K562 (cell line): ENCODE results near the gene ZDHHC12. TPM values are rescaled to one million over a fixed set of nuclear protein-coding genes. Genes with fewer than 3 reads are reported as not detected.
A peak's percentile ranks its signal among the peaks of the same experiment; 100 is the strongest.

Experiments used
- CBX8 ChIP-seq: fragments of 200-600 bp; sonication (generic); IDR thresholded peaks from 2 replicates; pipeline ENCODE4 v1.6.1; 2012; ENCODE audit warnings: borderline replicate concordance, mixed run types, low read depth, mild to moderate bottlenecking, moderate library complexity, mixed read lengths, low read length, control low read depth, inconsistent platforms; ENCODE audit not compliant: poor library complexity, severe bottlenecking; ENCODE audit errors: extremely low read depth
- CHAMP1 ChIP-seq: fragments of 450-650 bp; IDR thresholded peaks from 2 replicates; pipeline ENCODE4 v1.6.1; 2016; ENCODE audit warnings: mild to moderate bottlenecking
- DDX20 ChIP-seq: fragments of 450-650 bp; IDR thresholded peaks from 2 replicates; pipeline ENCODE4 v1.6.1; 2016; ENCODE audit warnings: missing genetic modification characterization, low read depth, mild to moderate bottlenecking, missing compliant biosample characterization, moderate library complexity
- DPF2 ChIP-seq: fragments of 450-650 bp; IDR thresholded peaks from 2 replicates; pipeline ENCODE4 v1.6.1; 2016
- ERF ChIP-seq: fragments of 450-650 bp; formaldehyde crosslinking; IDR thresholded peaks from 2 replicates; pipeline ENCODE4 v1.4.0; 2020; ENCODE audit warnings: mild to moderate bottlenecking, mixed read lengths
- GMEB1 ChIP-seq: fragments of 250-450 bp; sonication (Bioruptor Pico); IDR thresholded peaks from 2 replicates; pipeline ENCODE4 v1.4.0; 2020; ENCODE audit warnings: mild to moderate bottlenecking
- KDM4B ChIP-seq, 2 experiments: fragments of 450-650 bp in 1 of 2; sonication (generic) in 1 of 2; IDR thresholded peaks; 2 replicates each; pipeline ENCODE4 v1.6.1; 2016 to 2017; ENCODE audit warnings: borderline replicate concordance in 2 of 2, antibody characterized with exemption in 1 of 2, low read depth in 1 of 2, mild to moderate bottlenecking in 1 of 2
- NFXL1 ChIP-seq: fragments of 450-650 bp; formaldehyde crosslinking; IDR thresholded peaks from 2 replicates; pipeline ENCODE4 v1.4.0; 2021; ENCODE audit warnings: mild to moderate bottlenecking
- NR2C1 ChIP-seq, 2 experiments: fragments of 450-650 bp; IDR thresholded peaks; 2 replicates each; pipeline ENCODE4 v1.6.1; 2017; ENCODE audit warnings: mild to moderate bottlenecking in 2 of 2, antibody characterized with exemption in 1 of 2, inconsistent platforms in 1 of 2, missing compliant biosample characterization in 1 of 2, missing genetic modification characterization in 1 of 2
- PHF20 ChIP-seq: fragments of 450-650 bp; IDR thresholded peaks from 2 replicates; pipeline ENCODE4 v1.6.1; 2018; ENCODE audit not compliant: partially characterized antibody
- POLR2A ChIP-seq: fragments of 450-650 bp; conservative IDR thresholded peaks from 2 replicates; pipeline ENCODE4 v1.6.1; 2016
- SAFB ChIP-seq: fragments of 200-400 bp; formaldehyde crosslinking; IDR thresholded peaks from 2 replicates; pipeline ENCODE4 v1.6.1; 2017; ENCODE audit warnings: low read depth, low read length, borderline replicate concordance
- SOX6 ChIP-seq: fragments of 450-650 bp; IDR thresholded peaks from 2 replicates; pipeline ENCODE4 v1.6.1; 2014; ENCODE audit warnings: mild to moderate bottlenecking
- SRSF7 ChIP-seq: fragments of 200-400 bp; formaldehyde crosslinking; optimal IDR thresholded peaks from 2 replicates; pipeline ENCODE3; 2017; ENCODE audit warnings: mild to moderate bottlenecking, low read depth, low read length
- ZBTB8A ChIP-seq: fragments of 450-650 bp; IDR thresholded peaks from 2 replicates; pipeline ENCODE4 v1.6.1; 2018; ENCODE audit warnings: mild to moderate bottlenecking, moderate library complexity; ENCODE audit not compliant: partially characterized antibody
- ZNF197 ChIP-seq: fragments of 200-800 bp; sonication (Bioruptor generic); IDR thresholded peaks from 2 replicates; pipeline ENCODE4 v1.6.1; 2016; ENCODE audit warnings: low read depth, missing genetic modification characterization, missing compliant biosample characterization
- ZNF384 ChIP-seq: IDR thresholded peaks from 2 replicates; pipeline ENCODE4 v1.6.1; 2012; ENCODE audit warnings: low read depth, low read length, improper control_type of control experiment
- ZNF436 ChIP-seq: fragments of 250-450, 450-650 bp; sonication (Bioruptor Pico); formaldehyde crosslinking; IDR thresholded peaks from 2 replicates; pipeline ENCODE4 v1.7.0; 2020; ENCODE audit warnings: mild to moderate bottlenecking
- polyA plus RNA-seq, 8 experiments: library from polyadenylated mRNA; depleted of rRNA in 4 of 8; stranded (reverse) in 5 of 8; unstranded in 3 of 8; fragments of >200 nt; fragmentation: Nextera tagmentation in 2 of 8; fragmentation: Illumina TruSeq in 1 of 8; extraction: Ambion mirVana in 2 of 8; extraction: Trizol in 1 of 8; gene quantifications; 2 replicates each; pipeline versions ENCODE4 v1.2.1 to v1.2.3, GENCODE V29; 2011 to 2014; ENCODE audit warnings: inconsistent platforms in 1 of 8, missing spikeins in 1 of 8
- total RNA-seq, 7 experiments: library from RNA; depleted of rRNA in 6 of 7; stranded (reverse); fragments of >200 nt in 6 of 7; fragmentation: Illumina TruSeq in 2 of 7; extraction: Trizol in 2 of 7; gene quantifications; 2 replicates each; pipeline versions ENCODE4 v1.2.1 to v1.2.3, GENCODE V29; 2011 to 2021; ENCODE audit warnings: low replicate concordance in 1 of 7
- TF ChIP-seq, protein P1 (sequence below): fragments of 250-450 bp; sonication (Bioruptor Pico); IDR thresholded peaks from 2 replicates; pipeline ENCODE4 v1.8.0; 2021; ENCODE audit warnings: moderate library complexity, mild to moderate bottlenecking, inconsistent platforms
- TF ChIP-seq, protein P2 (sequence below): fragments of 450-650 bp; formaldehyde crosslinking; IDR thresholded peaks from 2 replicates; pipeline ENCODE4 v1.4.0; 2022; ENCODE audit warnings: mild to moderate bottlenecking, moderate library complexity

The ZDHHC12 gene
- total and polyA plus RNA-seq, 9 of the 15 experiments (the other 6 are each of a cell fraction or from before 2014, with no cell fraction given): 0.21 to 38.0 (median 13.8) TPM

GRCh38 chr9:128684325-128685199 is 39.4 kb downstream of the ZDHHC12 start (continued):
- TF ChIP-seq NR2C1 (IDR thresholded peaks at IDR 0.05) (no peak), NR2C1 (tag; IDR thresholded peaks at IDR 0.05) (no peak), ZNF384 (no peak), PHF20 (no peak), KDM4B (IDR thresholded peaks at IDR 0.05; ENCODE audit: borderline replicate concordance in 2 of 2, low read depth in 1 of 2) (no peak), SOX6 (no peak), ZBTB8A (no peak), ZNF197 (CRISPR knock-in tag) (no peak), NFXL1 (no peak), DDX20 (tag) (no peak), SAFB (no peak), CBX8 (no peak), ZNF436 (CRISPR knock-in tag) (no peak), ERF (no peak), SRSF7 (no peak), CHAMP1 (no peak), POLR2A (no peak), GMEB1 (no peak), DPF2 (0 out of 2 replicates have a peak, but pooled peaks have one; percentile 29)
- TF ChIP-seq, protein P1, sequence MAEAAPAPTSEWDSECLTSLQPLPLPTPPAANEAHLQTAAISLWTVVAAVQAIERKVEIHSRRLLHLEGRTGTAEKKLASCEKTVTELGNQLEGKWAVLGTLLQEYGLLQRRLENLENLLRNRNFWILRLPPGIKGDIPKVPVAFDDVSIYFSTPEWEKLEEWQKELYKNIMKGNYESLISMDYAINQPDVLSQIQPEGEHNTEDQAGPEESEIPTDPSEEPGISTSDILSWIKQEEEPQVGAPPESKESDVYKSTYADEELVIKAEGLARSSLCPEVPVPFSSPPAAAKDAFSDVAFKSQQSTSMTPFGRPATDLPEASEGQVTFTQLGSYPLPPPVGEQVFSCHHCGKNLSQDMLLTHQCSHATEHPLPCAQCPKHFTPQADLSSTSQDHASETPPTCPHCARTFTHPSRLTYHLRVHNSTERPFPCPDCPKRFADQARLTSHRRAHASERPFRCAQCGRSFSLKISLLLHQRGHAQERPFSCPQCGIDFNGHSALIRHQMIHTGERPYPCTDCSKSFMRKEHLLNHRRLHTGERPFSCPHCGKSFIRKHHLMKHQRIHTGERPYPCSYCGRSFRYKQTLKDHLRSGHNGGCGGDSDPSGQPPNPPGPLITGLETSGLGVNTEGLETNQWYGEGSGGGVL (CRISPR knock-in tag): no peak
- TF ChIP-seq, protein P2, sequence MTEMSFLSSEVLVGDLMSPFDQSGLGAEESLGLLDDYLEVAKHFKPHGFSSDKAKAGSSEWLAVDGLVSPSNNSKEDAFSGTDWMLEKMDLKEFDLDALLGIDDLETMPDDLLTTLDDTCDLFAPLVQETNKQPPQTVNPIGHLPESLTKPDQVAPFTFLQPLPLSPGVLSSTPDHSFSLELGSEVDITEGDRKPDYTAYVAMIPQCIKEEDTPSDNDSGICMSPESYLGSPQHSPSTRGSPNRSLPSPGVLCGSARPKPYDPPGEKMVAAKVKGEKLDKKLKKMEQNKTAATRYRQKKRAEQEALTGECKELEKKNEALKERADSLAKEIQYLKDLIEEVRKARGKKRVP (CRISPR knock-in tag): no peak
